ENCODE data around the gene GNAS.

GNAS gene

DNA sequence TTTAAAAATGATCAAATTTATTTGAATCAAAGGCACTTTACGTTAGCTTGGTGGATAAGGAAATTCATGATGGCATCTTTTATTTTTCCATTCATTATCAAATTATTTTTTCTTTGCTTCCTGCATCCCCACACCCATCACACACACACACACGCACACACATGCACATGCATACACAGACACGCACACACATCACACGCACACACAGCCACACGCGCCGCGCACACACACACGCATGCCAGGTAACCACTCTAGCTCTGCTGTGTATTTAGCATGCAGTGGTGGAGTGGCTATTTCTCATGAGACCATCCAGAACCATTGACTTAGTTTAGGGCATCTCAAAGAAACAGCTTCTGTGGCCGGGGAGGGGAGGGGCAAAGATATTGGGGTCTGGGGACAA, 47.0 kb downstream of the GNAS start:
- no peak for DNase-seq

- no peak for DNase-seq
These were observed 47.9 kb downstream of the GNAS start for GRCh38 chr20:58900397-58900796.

DNA sequence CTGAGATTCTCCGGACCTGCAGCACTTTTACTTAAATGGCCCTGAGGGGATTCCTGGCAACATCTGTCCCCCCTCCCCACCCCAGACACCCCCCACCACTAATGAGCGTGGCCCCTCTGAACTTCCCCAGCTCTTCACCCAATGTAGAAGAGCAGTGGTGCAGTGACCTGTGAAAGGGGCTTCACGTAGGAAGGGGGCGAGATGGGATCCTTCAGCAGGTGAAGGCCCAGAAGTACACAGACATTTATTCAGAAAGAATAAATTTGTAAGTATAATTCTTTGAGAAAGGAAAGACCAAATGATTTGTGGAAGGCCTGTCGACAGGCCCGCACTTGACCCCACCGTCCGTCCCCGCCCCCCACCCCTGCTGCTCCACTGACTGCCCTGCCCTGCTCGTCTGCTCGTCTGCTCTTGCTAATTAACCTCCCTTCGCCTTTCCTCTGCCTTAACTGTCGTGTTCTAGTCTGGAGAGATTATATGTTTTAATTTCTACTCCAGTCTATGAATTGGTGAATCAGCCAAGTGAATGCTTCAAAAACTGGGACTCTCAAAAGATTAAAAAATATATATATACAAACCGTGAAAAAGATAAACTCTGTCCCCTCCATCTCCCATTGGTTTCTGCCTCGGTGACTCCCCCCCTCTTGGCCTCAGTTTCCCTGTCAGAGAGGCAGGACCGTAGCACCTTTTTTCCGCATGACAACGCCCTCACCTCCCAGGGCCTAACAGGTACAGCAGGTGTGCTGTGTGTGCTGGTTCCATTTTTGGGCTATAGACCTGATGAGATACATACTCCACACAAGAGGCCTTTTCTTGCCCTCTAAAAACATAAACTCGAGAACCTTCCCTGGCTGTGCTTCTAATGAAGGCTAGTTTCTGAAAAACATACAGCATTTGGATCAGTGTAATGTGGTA, 49.2 kb downstream of the GNAS start:
- DNase-seq = no peak

DNA sequence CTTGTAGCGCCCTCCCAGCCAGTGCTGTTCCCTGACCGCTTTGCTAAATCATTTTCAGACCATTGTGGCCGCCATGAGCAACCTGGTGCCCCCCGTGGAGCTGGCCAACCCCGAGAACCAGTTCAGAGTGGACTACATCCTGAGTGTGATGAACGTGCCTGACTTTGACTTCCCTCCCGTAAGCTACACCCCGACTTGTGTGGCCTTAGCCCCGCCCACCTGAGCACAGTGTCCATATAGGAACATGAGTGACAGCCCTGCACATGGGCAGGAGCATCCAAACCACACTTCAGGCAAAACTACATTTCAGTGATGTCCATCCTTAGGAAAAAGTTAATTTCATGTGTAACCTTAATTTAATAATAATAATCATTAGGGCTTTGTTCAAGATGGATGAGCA, 51.1 kb downstream of the GNAS start:
- DNase-seq = no peak

DNA sequence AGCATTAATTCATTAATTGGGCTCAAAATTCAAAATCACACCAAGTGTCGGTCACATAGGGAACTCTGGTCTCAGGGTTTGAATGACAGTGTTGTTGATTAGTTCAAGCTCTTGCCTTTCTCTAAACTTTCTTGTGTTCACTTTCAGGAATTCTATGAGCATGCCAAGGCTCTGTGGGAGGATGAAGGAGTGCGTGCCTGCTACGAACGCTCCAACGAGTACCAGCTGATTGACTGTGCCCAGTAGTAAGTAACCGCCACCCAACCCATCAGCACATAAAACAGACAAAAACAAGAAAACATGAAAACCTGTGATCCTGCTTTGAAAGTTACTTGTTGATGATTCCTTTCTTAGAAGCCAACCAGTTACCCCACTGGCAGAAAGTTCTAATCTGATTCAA, 52.7 kb downstream of the GNAS start:
- DNase-seq = no peak

GRCh38 chr20:58906111-58906510, 53.6 kb downstream of the GNAS start:
- no peak for DNase-seq

- DNase-seq = no peak
These were observed 54.4 kb downstream of the GNAS start for GRCh38 chr20:58906894-58907293.

DNA sequence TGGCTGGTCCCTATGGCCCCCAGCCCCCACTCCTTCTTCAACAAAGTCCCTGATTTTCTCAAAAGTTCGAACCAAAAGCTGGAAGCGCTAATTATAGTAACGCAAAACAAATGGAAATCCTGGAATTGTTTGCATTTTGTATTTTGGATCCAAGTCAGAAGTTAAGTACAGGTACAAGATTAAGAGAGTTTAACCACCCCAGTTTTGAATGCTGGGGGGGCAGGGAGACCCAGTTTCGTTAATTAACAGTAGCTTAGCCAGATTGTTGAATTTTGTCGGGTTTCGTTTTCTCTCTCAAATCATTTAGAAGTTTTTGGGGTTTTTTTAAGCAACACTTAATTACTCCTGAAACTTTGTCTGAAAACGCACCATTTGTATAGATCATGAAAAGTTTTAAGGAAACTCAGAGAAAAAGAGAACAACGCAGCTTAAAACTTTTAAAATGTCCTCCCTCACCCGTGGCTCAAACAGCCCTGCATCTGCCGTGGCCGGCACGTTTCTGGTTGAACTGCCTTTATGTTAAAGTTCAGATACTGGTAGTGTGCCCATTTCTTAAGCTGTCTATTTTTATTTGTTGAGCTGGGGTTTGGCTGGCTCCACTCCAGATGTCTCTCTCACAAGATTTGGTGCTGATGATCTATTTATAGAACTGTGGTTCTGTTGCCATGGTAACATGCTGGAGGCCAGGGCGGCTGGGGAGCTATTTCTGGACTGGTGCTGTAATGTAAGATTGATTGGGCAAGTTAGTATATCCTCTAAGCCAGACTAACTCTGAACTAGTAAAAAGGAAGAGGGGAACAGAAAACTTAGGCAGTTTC, 55.0 kb downstream of the GNAS start:
- peak; percentile 59 for DNase-seq

DNA sequence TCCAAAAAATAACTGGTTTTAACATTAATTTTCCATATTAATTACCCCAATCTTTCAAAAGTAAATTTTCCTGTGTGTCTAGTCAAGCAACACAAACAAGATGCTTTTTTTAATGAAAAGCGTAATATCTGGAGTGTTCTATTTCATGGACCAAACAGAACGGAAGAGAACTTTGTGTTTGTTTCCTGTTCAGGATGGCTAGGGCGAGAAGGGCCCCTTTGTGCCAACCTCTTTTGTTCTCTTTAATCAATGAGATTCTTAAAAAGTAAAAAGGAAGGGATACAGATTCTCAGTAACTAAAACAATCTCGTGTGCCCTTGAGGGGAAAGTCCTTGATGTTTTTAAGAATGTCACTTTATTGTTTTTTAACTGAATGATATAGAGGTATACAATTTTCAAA, 55.7 kb downstream of the GNAS start:
- no peak for DNase-seq

DNA sequence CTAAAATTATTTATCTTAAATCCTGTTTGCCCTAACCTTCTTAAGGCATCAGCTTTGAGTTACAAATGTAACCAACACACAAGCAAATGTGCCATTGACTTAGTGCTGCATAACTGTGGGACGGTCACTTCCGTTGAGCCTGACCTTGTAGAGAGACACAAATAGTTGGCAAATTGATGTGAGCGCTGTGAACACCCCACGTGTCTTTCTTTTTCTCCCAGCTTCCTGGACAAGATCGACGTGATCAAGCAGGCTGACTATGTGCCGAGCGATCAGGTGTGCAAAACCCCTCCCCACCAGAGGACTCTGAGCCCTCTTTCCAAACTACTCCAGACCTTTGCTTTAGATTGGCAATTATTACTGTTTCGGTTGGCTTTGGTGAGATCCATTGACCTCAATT, 56.4 kb downstream of the GNAS start:
- DNase-seq = no peak

GRCh38 chr20:58909585-58909984, 57.1 kb downstream of the GNAS start:
- DNase-seq = no peak

- no peak for DNase-seq
These were observed 58.0 kb downstream of the GNAS start for GRCh38 chr20:58910473-58910872.

- DNase-seq = no peak
These were observed 58.8 kb downstream of the GNAS start for GRCh38 chr20:58911309-58911708.

GRCh38 chr20:58911970-58912369, 59.5 kb downstream of the GNAS start:
- no peak for DNase-seq

GRCh38 chr20:58913079-58913478, 60.6 kb downstream of the GNAS start:
- DNase-seq = no peak

DNA sequence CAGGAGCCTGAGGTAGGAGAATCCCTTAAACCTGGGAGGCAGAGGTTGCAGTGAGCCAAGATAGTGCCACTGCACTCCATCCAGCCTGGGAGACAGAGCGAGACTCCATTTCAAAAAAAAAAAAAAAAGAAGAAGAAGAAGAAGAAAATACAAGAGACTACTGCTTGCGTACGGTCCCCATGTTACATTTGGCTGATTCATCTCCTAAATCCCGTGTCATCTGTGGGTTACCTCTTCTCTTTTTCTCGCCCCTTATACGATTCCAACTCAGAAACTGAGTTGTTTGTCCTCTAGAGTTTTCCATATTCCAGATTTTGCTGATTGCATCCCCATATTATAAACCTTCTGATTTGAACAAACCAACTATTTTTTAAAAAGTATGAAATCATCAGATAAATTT, 66.1 kb downstream of the GNAS start:
- DNase-seq = no peak

DNA sequence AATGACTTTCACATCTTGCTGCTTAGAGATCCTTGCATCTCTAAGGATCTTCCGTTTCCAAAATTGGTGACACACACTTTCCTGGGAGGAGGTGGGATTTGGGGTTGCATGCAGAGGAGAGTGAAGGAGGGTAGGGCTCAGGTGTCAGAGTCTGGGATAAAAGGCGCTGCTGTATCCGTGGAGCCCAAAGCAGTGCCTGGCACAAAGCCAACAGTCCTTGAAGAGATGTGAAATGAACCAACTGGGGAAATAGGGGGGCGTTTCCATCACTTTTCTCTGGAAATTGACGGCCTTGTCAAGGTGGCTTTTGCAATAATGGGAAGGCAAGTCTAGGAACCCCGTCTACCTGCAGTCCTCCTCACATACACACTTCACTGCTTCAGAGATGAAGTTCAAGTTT, 69.0 kb downstream of the GNAS start:
- no peak for DNase-seq

DNA sequence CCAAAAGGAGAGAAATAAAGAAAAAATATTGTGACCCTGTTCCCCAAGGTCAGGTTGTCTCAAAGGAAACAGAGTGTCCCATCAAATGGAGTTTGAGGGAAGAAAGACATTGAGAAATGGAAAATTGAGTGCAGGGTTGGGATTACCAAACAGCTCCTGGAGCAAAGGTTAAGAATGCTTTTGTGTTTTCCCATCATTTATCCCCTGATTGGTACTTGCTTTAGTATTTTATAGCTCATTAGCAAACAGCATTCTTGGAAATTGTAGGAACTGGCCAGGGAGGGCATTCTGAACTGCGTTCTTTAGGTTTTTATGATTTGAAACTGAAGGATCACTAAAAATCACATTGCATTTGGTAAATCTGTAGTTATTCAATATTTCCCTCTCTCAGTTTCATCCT, 69.5 kb downstream of the GNAS start:
- DNase-seq = no peak

- DNase-seq = no peak
These were observed 70.7 kb downstream of the GNAS start for GRCh38 chr20:58923117-58923712.

DNA sequence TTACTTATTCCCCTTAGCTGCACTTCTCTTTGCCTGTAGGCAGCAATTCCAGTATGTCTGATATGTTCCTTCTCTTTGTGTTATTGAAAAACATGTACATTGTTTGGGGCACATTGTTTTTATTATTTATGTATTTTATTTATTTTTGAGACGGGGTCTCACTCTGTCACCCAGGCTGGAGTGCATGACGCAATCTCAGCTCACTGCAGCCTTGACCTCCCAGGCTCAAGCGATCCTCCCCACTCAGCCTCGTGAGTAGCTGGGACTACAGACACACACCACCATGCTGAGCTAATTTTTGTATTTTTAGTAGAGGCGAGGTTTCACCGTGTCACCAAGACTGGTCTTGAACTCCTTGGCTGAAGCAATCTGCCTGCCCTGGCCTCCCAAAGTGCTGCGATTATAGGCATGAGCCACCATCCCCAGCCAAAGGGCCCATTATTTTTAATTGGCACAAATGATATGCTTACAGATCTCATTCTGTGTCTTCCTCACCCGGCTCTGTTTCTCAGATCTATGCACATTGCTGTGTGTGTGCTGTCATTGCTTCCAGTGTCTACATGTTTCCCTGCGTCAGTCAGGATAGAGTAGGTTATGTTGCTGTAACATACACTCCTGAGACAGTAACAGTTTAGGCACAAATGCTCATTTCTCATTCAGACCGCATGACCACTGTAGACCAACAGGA, 74.4 kb downstream of the GNAS start:
- DNase-seq = no peak

GRCh38 chr20:58927490-58928061, 75.1 kb downstream of the GNAS start:
- DNase-seq = no peak

DNA sequence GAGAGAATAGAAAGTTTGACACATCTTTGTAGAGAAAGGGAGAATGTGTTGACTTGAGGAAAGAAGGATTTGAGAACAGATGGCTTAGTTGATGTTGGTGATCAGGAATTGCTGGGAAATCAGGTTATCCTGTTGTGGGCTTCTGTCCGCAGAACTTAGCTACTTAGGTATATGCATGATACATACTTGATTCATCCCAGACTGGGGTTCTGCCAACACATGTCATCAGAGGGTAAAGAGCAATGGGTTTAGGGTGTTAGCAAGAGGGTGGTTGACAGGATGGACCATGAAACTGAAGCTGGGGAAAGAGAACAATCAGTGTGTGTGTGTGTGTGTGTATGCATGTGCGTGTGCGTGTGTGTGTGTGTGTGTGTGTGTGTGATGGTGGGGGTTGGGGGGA, 78.0 kb downstream of the GNAS start:
- DNase-seq = no peak

DNA sequence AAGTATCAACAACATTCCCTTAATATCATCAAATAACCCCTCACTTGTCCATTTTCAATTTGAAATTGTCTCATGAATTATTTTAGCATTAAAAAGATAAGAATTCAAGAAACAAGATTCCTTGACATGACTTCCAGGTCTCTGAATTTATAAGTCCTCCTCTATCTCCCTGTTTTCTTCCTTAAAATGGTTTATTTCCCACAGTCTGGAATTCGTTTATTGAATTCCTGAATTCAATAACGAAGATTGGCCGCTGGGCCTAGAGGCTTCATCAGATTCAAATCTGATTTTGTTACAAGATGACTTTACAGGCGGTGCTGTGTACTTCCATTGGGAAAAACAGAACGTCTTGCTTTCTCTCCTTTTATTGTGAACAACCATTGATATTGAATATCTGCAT, 79.7 kb downstream of the GNAS start:
- DNase-seq = no peak

All from stimulated activated CD8-positive, alpha-beta memory T cell treated with anti-CD3 and anti-CD28 coated beads, Interleukin-4, amount 100 ng/mL, for 48 hours (primary cell).